GM15510 (cell line): ENCODE results near the gene DNAJC7.

Source experiments
- POLR2A ChIP-seq: IDR thresholded peaks from 3 replicates; pipeline ENCODE4 v1.6.1; 2011; ENCODE audit warnings: borderline replicate concordance; ENCODE audit not compliant: insufficient read length; ENCODE audit errors: extremely low read depth

The DNAJC7 gene

GRCh38 chr17:41974658-41975057, 42.6 kb downstream of the DNAJC7 start:
- no peak for TF ChIP-seq POLR2A

GRCh38 chr17:41974031-41974430, 43.2 kb downstream of the DNAJC7 start:
- no peak for TF ChIP-seq POLR2A

GRCh38 chr17:41973408-41973811, 43.8 kb downstream of the DNAJC7 start:
- TF ChIP-seq POLR2A: no peak

- no peak for TF ChIP-seq POLR2A
These were observed 44.5 kb downstream of the DNAJC7 start for GRCh38 chr17:41972571-41973407.

GRCh38 chr17:41971721-41972523, 45.3 kb downstream of the DNAJC7 start:
- TF ChIP-seq POLR2A: no peak

- TF ChIP-seq POLR2A: peak; percentile 26
These were observed 46.3 kb downstream of the DNAJC7 start for GRCh38 chr17:41970901-41971331.

GRCh38 chr17:41968676-41969075, 48.6 kb downstream of the DNAJC7 start:
- TF ChIP-seq POLR2A: no peak

- no peak for TF ChIP-seq POLR2A
These were observed 49.2 kb downstream of the DNAJC7 start for GRCh38 chr17:41967921-41968578.

- TF ChIP-seq POLR2A: no peak
These were observed 49.9 kb downstream of the DNAJC7 start for GRCh38 chr17:41967141-41967920.

- TF ChIP-seq POLR2A: peak; percentile 88
These were observed 50.6 kb downstream of the DNAJC7 start, which contains the start of gene CNP for GRCh38 chr17:41966463-41967140. TSS of gene CNP (plus strand) at chr17:41966795. CDS start at chr17:41966885, 90 bp downstream.

GRCh38 chr17:41965694-41966462, 51.4 kb downstream of the DNAJC7 start:
- TF ChIP-seq POLR2A: peak; percentile 33

- TF ChIP-seq POLR2A: no peak
These were observed 54.3 kb downstream of the DNAJC7 start for GRCh38 chr17:41962768-41963434.

- no peak for TF ChIP-seq POLR2A
These were observed 55.1 kb downstream of the DNAJC7 start for GRCh38 chr17:41962111-41962510.
